ENCODE data around the gene KMO.

DNA sequence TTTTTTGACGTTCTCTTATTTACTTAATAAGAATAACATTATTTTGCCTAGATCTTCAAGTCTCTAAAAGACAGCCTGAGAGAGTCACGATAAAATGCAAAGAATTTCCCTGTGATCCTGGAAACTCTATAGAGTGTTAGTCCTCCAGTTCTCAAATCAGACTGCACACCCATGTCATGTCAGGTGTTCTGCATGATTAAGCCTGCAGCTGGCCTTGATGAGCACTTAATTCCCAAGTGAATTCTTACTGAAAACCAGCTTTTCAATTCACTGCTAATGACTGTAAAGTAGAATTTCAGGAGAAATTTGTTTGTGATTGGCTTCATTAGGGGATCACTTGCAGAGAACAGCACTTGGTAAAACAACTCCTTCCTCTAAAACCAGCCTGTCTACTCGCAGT, 66.1 kb downstream of the KMO start:
- TF ChIP-seq POLR2A (IDR thresholded peaks at IDR 0.05): no peak
- TF ChIP-seq CTCF (IDR thresholded peaks at IDR 0.05): no peak
